Right cardiac atrium (tissue), 5 donors: Measurements from ENCODE around the gene KLHL5. TPM values are rescaled to one million over a fixed set of nuclear protein-coding genes. Genes with fewer than 3 reads are reported as not detected.
A peak's percentile ranks its signal among the peaks of the same experiment; 100 is the strongest.

Source experiments
- ATAC-seq, 2 donors: fragments of 200-7000 bp; cut with Tn5 transposase; one replicate each; pipeline versions ENCODE4 v1.8.0 to v1.9.1; 2020; ENCODE audit warnings: moderate library complexity in 2 of 2, mild to moderate bottlenecking in 1 of 2
- DNase-seq, 3 donors: peaks; one replicate each; pipeline ENCODE4 v3.0.0-alpha.2; 2020
- H3K27ac ChIP-seq: one replicate; pipeline ENCODE4 v1.5.1; 2013; ENCODE audit warnings: mild to moderate bottlenecking, low read length, control low read depth, moderate library complexity
- H3K27me3 ChIP-seq: one replicate; pipeline ENCODE4 v1.6.1; 2013; ENCODE audit not compliant: control insufficient read depth, insufficient read depth
- H3K4me1 ChIP-seq: one replicate; pipeline ENCODE4 v1.6.1; 2013; ENCODE audit warnings: low read length; ENCODE audit not compliant: control insufficient read depth, insufficient read depth
- H3K4me3 ChIP-seq: one replicate; pipeline ENCODE4 v1.5.1; 2013; ENCODE audit warnings: low read length, control low read depth
- H3K9me3 ChIP-seq: one replicate; pipeline ENCODE4 v1.6.1; 2013; ENCODE audit warnings: low read length; ENCODE audit not compliant: control insufficient read depth
- WGBS: extraction: QIAGEN DNeasy Blood & Tissue Kit; methylation state at CpG from one replicate; pipeline ENCODE4 v1.1.7; 2013; 5-methylcytosine and 5-hydroxymethylcytosine counted together
- intact Hi-C, 4 donors: fragments of 100-400 bp; cut with DNase I; formaldehyde crosslinking; loops; one replicate each; pipeline versions ENCODE4 v1.11.0 to v1.14.0; 2022 to 2023
- polyA plus RNA-seq: library from polyadenylated mRNA; stranded (reverse); fragments of 200-250 nt; gene quantifications from one replicate; pipeline ENCODE4 v1.2.3, GENCODE V29; 2013
- total RNA-seq, 4 donors: library from RNA; stranded (reverse); fragmentation: NEBNext Ultra II Directional; extraction: Animal tissue kit (Norgen Biotek cat#: 25700); gene quantifications; one replicate each; pipeline ENCODE4 v1.2.1, GENCODE V29; 2021
- donor health status: healthy with polysubstance abuse.
- donor health status: DM: no; HTN: yes; CAD: no.
- donor health status: DM: no; HTN: no; CAD: no.
- donor health status: DM: no; HTN: yes; CAD: no; lungs with severe emphysema.
- donor health status: DM: yes; HTN: yes; CAD: no.

The KLHL5 gene
- total and polyA plus RNA-seq, 5 donors = 5.8 to 17.0 (median 14.3) TPM

GRCh38 chr4:39062770-39063097, 702 bp downstream of the KLHL5 start:
- ATAC-seq (no peak), DNase-seq (no peak)
- intact Hi-C loops = no loop called here
- Histone ChIP-seq H3K4me3 (no peak overlapping the region), H3K9me3 (no peaks in the 10 kb centered on the region), H3K4me1 (peaks cover 4% of the 10 kb centered on the region), H3K27ac (no peak overlapping the region), H3K27me3 (no peaks in the 10 kb centered on the region)
- 65% methylated on average over 4 of the region's 4 CpGs for WGBS

DNA sequence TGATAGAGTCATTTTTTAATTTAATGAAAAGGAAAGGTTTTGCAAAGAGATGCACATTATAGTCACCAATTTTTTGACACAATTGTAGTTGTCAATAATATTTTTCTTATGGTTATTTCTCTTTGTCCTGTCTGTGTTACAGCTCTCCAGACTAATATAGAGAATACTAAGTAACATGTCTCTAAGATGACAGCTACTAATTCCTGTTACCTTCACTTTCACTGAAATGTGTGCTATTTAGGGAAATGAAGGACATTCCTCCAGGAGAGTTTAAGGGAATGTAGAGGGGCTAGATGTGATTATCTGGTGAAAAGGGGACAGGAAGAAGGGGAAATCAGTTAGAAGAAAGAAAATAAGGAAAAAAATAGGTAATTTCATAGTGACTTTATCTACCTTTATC, 1.4 kb downstream of the KLHL5 start:
- no peak for ATAC-seq
- Histone ChIP-seq H3K4me1 (peaks cover 4% of the 10 kb centered on the region), H3K27me3 (no peaks in the 10 kb centered on the region), H3K4me3 (no peak overlapping the region), H3K27ac (no peak overlapping the region), H3K9me3 (no peaks in the 10 kb centered on the region)
- intact Hi-C loops = no loop called here
- no peak for DNase-seq

GRCh38 chr4:39066371-39066770, 4.3 kb downstream of the KLHL5 start:
- no peak for ATAC-seq
- Histone ChIP-seq H3K27me3 (no peaks in the 10 kb centered on the region), H3K4me1 (peaks cover 4% of the 10 kb centered on the region), H3K27ac (no peak overlapping the region), H3K9me3 (no peaks in the 10 kb centered on the region), H3K4me3 (no peak overlapping the region)
- intact Hi-C loops = no loop called here
- DNase-seq = no peak
- WGBS = 95% methylated on average over 2 of the region's 2 CpGs

DNA sequence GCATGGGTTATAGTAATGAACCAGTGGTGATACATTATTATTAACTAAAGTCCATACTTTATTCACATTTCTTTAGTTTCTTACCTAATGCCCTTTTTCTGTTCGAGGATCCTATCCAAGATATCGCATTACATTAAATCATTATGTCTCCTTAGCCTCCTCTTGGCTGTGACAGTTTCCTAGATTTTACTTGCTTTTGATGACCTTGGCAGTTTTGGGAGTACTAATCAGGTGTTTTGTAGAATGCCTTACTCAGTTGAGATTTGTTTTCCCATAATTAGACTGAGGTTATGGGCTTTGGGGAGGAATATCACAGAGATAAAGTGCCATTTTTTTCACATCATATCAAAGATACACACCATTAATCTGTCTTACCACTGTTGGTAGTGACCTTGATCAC, 5.0 kb downstream of the KLHL5 start:
- intact Hi-C loops = no loop called here
- Histone ChIP-seq H3K27me3 (no peaks in the 10 kb centered on the region), H3K4me3 (no peak overlapping the region), H3K4me1 (peaks cover 4% of the 10 kb centered on the region), H3K27ac (no peak overlapping the region), H3K9me3 (no peaks in the 10 kb centered on the region)
- WGBS = 96% methylated on average over 2 of the region's 2 CpGs
- ATAC-seq (no peak), DNase-seq (no peak)

DNA sequence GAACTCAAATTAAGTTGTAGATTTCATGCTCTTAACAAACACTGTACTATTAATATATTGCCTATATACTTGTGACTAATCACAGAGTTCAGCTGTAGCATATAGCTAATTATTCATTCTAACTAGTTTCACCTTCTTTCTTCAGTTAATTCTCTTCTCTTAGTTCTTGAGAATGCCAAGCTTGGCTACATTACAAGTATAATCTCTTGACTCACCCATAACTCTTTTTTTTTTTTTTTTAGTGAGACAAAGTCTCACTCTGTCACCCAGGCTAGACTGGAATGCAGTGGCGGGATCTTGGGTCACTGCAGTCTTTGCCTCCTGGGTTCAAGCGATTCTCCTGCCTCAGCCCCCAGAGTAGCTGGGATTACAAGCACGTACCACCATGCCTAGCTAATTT, 5.4 kb downstream of the KLHL5 start:
- ATAC-seq = no peak
- Histone ChIP-seq H3K4me1 (peaks cover 3% of the 10 kb centered on the region), H3K4me3 (no peak overlapping the region), H3K27ac (no peak overlapping the region), H3K27me3 (no peaks in the 10 kb centered on the region), H3K9me3 (no peaks in the 10 kb centered on the region)
- intact Hi-C loops = no loop called here
- WGBS = 90% methylated on average over 3 of the region's 3 CpGs
- DNase-seq = no peak

- no peak overlapping the region for H3K27ac ChIP-seq
- no peak overlapping the region for H3K4me3 ChIP-seq
- 77% methylated on average over 3 of the region's 3 CpGs for WGBS
- no peaks in the 10 kb centered on the region for H3K4me1 ChIP-seq
- H3K27me3 ChIP-seq = no peaks in the 10 kb centered on the region
- H3K9me3 ChIP-seq = no peaks in the 10 kb centered on the region
- DNase-seq (no peak), ATAC-seq (no peak)
- intact Hi-C loops = no loop called here
These were observed 6.9 kb downstream of the KLHL5 start for GRCh38 chr4:39068907-39069306.

GRCh38 chr4:39078829-39079228, 16.8 kb downstream of the KLHL5 start:
- no peak for DNase-seq
- intact Hi-C loops = no loop called here
- Histone ChIP-seq H3K4me3 (no peak overlapping the region), H3K9me3 (no peaks in the 10 kb centered on the region), H3K27ac (no peak overlapping the region), H3K4me1 (no peaks in the 10 kb centered on the region), H3K27me3 (no peaks in the 10 kb centered on the region)
- WGBS = 98% methylated on average over 2 of the region's 2 CpGs
- ATAC-seq = no peak

DNA sequence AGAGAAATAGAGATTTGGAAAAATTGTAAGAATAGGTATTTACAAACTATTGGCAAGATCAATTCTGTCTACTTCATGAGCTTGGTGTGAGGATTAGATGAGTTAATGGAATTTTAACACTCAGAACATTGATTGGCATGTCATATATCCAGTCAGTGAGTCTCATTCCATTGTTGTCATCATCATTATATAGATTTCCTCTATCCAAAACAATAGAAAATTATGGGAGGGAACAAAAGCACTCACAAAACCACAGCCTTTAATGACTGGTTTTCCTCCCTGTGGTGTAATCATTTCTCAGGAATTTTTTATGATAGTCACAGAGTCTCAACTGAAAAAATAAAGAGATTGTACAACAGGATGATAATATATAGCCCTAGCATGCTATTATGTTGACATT, 21.1 kb downstream of the KLHL5 start:
- H3K27me3 ChIP-seq = no peaks in the 10 kb centered on the region
- intact Hi-C loops = no loop called here
- no peak overlapping the region for H3K4me3 ChIP-seq
- ATAC-seq (no peak), DNase-seq (no peak)
- no peak overlapping the region for H3K27ac ChIP-seq
- H3K4me1 ChIP-seq = no peaks in the 10 kb centered on the region
- H3K9me3 ChIP-seq = no peaks in the 10 kb centered on the region

DNA sequence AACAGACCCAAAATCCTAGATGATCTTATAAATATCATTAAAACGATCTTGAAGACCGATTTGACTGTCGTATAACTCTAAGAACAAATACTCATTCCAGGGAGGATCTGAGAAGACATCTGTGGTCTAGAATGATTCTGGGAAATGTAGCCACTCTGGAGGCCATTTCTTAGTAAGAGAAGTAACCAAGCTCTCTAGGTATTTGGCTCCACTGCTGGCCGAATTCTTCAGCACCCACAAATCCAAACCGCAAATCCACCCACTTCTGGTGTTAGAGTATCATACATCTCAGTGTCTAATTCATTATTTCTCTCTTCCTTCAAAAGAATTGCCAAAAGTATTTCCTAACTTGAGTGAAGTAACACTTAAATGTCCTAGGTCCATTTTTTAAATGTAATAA, 23.9 kb downstream of the KLHL5 start:
- ATAC-seq (no peak), DNase-seq (no peak)
- Histone ChIP-seq H3K27me3 (no peaks in the 10 kb centered on the region), H3K4me1 (no peaks in the 10 kb centered on the region), H3K9me3 (no peaks in the 10 kb centered on the region), H3K27ac (no peak overlapping the region), H3K4me3 (no peak overlapping the region)
- intact Hi-C loops = no loop called here
- 94% methylated on average over 5 of the region's 5 CpGs for WGBS

DNA sequence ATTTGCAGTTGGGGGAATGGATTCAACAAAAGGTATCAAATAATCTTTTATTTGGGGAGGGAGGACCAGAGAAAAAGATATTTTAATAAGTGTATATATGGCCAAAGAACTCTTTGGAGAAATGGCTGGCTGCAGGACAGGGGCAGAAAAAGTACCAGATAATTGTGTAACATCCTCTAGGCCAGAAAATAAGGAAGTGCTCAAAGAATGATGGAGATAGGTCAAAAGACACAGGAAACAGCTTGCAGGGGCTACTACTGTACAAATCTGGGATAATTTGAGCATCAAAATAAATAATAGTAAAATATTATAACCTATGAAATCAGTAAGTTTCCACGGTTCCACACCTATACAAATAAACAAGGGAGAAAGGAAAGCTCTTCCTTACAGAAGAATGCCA, 34.8 kb downstream of the KLHL5 start:
- ATAC-seq (no peak), DNase-seq (no peak)
- no peaks in the 10 kb centered on the region for H3K9me3 ChIP-seq
- no peaks in the 10 kb centered on the region for H3K4me1 ChIP-seq
- intact Hi-C loops = no loop called here
- H3K4me3 ChIP-seq = no peak overlapping the region
- H3K27ac ChIP-seq = no peak overlapping the region
- WGBS = 90% methylated on average over 1 of the region's 1 CpG
- no peaks in the 10 kb centered on the region for H3K27me3 ChIP-seq

GRCh38 chr4:39097290-39097689, 35.3 kb downstream of the KLHL5 start:
- intact Hi-C loops = no loop called here
- no peak for ATAC-seq
- no peak for DNase-seq
- WGBS = 83% methylated on average over 5 of the region's 5 CpGs
- Histone ChIP-seq H3K9me3 (no peaks in the 10 kb centered on the region), H3K27me3 (no peaks in the 10 kb centered on the region), H3K4me1 (no peaks in the 10 kb centered on the region), H3K4me3 (no peak overlapping the region), H3K27ac (no peak overlapping the region)

GRCh38 chr4:39102297-39102696, 40.3 kb downstream of the KLHL5 start:
- DNase-seq (no peak), ATAC-seq (peak in 1 of 2 donors; percentile 68)
- Histone ChIP-seq H3K4me1 (no peaks in the 10 kb centered on the region), H3K9me3 (no peaks in the 10 kb centered on the region), H3K27me3 (no peaks in the 10 kb centered on the region), H3K4me3 (no peak overlapping the region), H3K27ac (no peak overlapping the region)
- intact Hi-C loops = no loop called here
- 70% methylated on average over 7 of the region's 7 CpGs for WGBS
